ENCODE data around the gene ITGB7. TPM values are rescaled to one million over a fixed set of nuclear protein-coding genes. Genes with fewer than 3 reads are reported as not detected.
A peak's percentile ranks its signal among the peaks of the same experiment; 100 is the strongest.

ITGB7 gene
- total RNA-seq, 4 donors from 2014 or later: 0.40 to 5.8 (median 2.6) TPM

DNA sequence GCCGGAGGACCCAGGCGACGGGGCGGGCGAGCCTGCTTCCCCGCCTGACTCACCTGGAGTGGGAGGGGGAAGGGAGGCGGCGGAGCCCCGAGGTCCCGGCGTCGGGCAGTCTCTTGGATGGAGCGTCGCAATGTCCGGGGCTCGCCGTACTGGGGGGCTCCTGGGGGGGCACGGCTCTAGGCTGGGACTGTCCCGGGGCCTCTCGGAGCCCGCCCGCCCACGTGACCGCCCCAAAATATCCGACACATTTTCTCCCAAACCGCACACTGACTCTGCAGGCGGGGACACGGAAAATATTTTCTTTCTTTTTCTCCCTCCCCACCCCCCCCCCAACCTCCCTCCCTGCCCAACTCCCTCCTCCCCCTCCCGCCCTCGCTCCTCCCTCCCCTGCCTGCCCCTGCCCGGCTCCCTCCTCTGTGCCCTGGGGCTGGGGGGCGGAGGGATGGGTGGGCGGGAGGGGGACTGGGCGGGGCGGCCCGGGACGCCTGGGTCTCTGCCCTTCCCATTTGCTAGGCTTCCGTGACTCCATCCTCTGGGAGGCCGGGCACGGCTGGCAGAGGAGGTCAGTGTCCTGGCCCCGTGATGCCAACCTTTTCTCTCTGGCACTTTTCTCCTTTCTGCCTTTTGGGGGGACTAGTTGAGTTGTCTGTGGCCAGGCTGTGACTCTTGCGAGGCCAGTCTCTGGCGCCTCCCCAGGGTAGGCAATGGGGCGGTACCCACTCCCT is 25.0 kb upstream of the ITGB7 start, which contains the start of gene RARG:
Gene RARG (minus strand): TSS at position 289 of the 725 bp plus-strand sequence. CDS start 4,664 bp downstream, outside the sequence.
- Histone ChIP-seq H3K27me3 (no peaks in the 10 kb centered on the region), H3K9me3 (no peaks in the 10 kb centered on the region), H3K27ac (peak within 1 kb of the TSS; percentile 69 to 93 (median 88)), H3K4me1 (peaks cover 0 to 88% (median 35%) of the 10 kb centered on the region in 3 donors), H3K36me3 (peaks cover 0 to 9% of the 10 kb centered on the region in 2 donors), H3K4me3 (peak within 1 kb of the TSS; percentile 57 to 83)
- TF ChIP-seq EP300 (IDR thresholded peaks at IDR 0.05) (no peak), POLR2AphosphoS5 (IDR thresholded peaks at IDR 0.05) (peak; percentile 16), POLR2A (IDR thresholded peaks at IDR 0.05) (peak; percentile 20 to 27)
- TF ChIP-seq, protein P1, sequence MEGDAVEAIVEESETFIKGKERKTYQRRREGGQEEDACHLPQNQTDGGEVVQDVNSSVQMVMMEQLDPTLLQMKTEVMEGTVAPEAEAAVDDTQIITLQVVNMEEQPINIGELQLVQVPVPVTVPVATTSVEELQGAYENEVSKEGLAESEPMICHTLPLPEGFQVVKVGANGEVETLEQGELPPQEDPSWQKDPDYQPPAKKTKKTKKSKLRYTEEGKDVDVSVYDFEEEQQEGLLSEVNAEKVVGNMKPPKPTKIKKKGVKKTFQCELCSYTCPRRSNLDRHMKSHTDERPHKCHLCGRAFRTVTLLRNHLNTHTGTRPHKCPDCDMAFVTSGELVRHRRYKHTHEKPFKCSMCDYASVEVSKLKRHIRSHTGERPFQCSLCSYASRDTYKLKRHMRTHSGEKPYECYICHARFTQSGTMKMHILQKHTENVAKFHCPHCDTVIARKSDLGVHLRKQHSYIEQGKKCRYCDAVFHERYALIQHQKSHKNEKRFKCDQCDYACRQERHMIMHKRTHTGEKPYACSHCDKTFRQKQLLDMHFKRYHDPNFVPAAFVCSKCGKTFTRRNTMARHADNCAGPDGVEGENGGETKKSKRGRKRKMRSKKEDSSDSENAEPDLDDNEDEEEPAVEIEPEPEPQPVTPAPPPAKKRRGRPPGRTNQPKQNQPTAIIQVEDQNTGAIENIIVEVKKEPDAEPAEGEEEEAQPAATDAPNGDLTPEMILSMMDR (IDR thresholded peaks at IDR 0.05): no peak
- peak; percentile 83 for ATAC-seq
- WGBS, 2 donors (ENCODE audit: low coverage in 1 of 2): 0% methylated on average over 3 to 10 of the region's 44 CpGs

- no CpG with 5 or more reads among the region's 9 CpGs for WGBS, 2 donors (ENCODE audit: low coverage in 1 of 2)
- H3K27ac ChIP-seq: peak overlapping the region; percentile 69 to 93 (median 88)
- peaks cover 0 to 93% (median 35%) of the 10 kb centered on the region in 3 donors for H3K4me1 ChIP-seq
- H3K36me3 ChIP-seq: peaks cover 0 to 14% of the 10 kb centered on the region in 2 donors
- TF ChIP-seq, protein P1 (IDR thresholded peaks at IDR 0.05): peak in 1 of 4 experiments; percentile 16
- TF ChIP-seq POLR2A (IDR thresholded peaks at IDR 0.05): no peak
- TF ChIP-seq EP300 (IDR thresholded peaks at IDR 0.05): no peak
- no peak for TF ChIP-seq POLR2AphosphoS5 (IDR thresholded peaks at IDR 0.05)
- no peak for ATAC-seq
- H3K9me3 ChIP-seq: no peaks in the 10 kb centered on the region
- H3K4me3 ChIP-seq: peak overlapping the region; percentile 57 to 83
- H3K27me3 ChIP-seq: no peaks in the 10 kb centered on the region
Observed at GRCh38 chr12:53231671-53231920, 24.5 kb upstream of the ITGB7 start.

- no peak for TF ChIP-seq POLR2A (IDR thresholded peaks at IDR 0.05)
- TF ChIP-seq, protein P1 (IDR thresholded peaks at IDR 0.05): no peak
- TF ChIP-seq POLR2AphosphoS5 (IDR thresholded peaks at IDR 0.05): no peak
- no peak for TF ChIP-seq EP300 (IDR thresholded peaks at IDR 0.05)
- Histone ChIP-seq H3K4me3 (peak overlapping the region in 1 of 2 donors; percentile 83), H3K36me3 (peaks cover 0 to 23% of the 10 kb centered on the region in 2 donors), H3K27me3 (no peaks in the 10 kb centered on the region), H3K27ac (peak overlapping the region in 3 of 4 donors; percentile 85 to 93 (median 90)), H3K9me3 (no peaks in the 10 kb centered on the region), H3K4me1 (peaks cover 0 to 97% (median 44%) of the 10 kb centered on the region in 3 donors)
- 65 to 85% methylated on average over 4 to 6 of the region's 10 CpGs for WGBS, 2 donors (ENCODE audit: low coverage in 1 of 2)
- ATAC-seq: no peak
Observed at GRCh38 chr12:53230108-53230845, 23.2 kb upstream of the ITGB7 start.

GRCh38 chr12:53229454-53229853 is 22.4 kb upstream of the ITGB7 start:
- Histone ChIP-seq H3K36me3 (peaks cover 0 to 23% of the 10 kb centered on the region in 2 donors), H3K9me3 (no peaks in the 10 kb centered on the region), H3K27me3 (no peaks in the 10 kb centered on the region), H3K4me1 (peaks cover 0 to 97% (median 51%) of the 10 kb centered on the region in 3 donors), H3K27ac (peak overlapping the region in 3 of 4 donors; percentile 85 to 93 (median 90)), H3K4me3 (no peak overlapping the region)
- WGBS, 2 donors (ENCODE audit: low coverage in 1 of 2): 88% methylated on average over 1 of the region's 2 CpGs; no CpG with 5 or more reads in 1 of the 2 donors
- no peak for TF ChIP-seq POLR2A (IDR thresholded peaks at IDR 0.05)
- TF ChIP-seq POLR2AphosphoS5 (IDR thresholded peaks at IDR 0.05): no peak
- TF ChIP-seq, protein P1 (IDR thresholded peaks at IDR 0.05): no peak
- TF ChIP-seq EP300 (IDR thresholded peaks at IDR 0.05): no peak
- no peak for ATAC-seq
